ENCODE data around the gene GLI3. TPM values are rescaled to one million over a fixed set of nuclear protein-coding genes. Genes with fewer than 3 reads are reported as not detected.
A peak's percentile ranks its signal among the peaks of the same experiment; 100 is the strongest.

The GLI3 gene
- total RNA-seq, 1 donor from 2014 or later: 136 TPM

GRCh38 chr7:41964849-41965745, 271.9 kb downstream of the GLI3 start:
- H3K27ac Mint-ChIP-seq (ENCODE audit: unreplicated experiment): no peak overlapping the region
- peaks cover 6% of the 10 kb centered on the region for H3K4me1 Mint-ChIP-seq
- no peaks in the 10 kb centered on the region for H3K9me3 Mint-ChIP-seq
- TF ChIP-seq CTCF (conservative IDR thresholded peaks at IDR 0.05): no peak
- peaks cover 45% of the 10 kb centered on the region for H3K36me3 Mint-ChIP-seq (ENCODE audit: low read depth)
- DNase-seq (ENCODE audit: low read depth, low spot score): no peak
- H3K27me3 Mint-ChIP-seq (ENCODE audit: low read depth): no peaks in the 10 kb centered on the region
- H3K4me3 Mint-ChIP-seq: no peak overlapping the region

- H3K9me3 Mint-ChIP-seq: no peaks in the 10 kb centered on the region
- H3K36me3 Mint-ChIP-seq (ENCODE audit: low read depth): peaks cover 38% of the 10 kb centered on the region
- no peak overlapping the region for H3K4me3 Mint-ChIP-seq
- H3K4me1 Mint-ChIP-seq: no peaks in the 10 kb centered on the region
- H3K27ac Mint-ChIP-seq (ENCODE audit: unreplicated experiment): no peak overlapping the region
- H3K27me3 Mint-ChIP-seq (ENCODE audit: low read depth): no peaks in the 10 kb centered on the region
- DNase-seq (ENCODE audit: low read depth, low spot score): no peak
- TF ChIP-seq CTCF (conservative IDR thresholded peaks at IDR 0.05): no peak
Measured at GRCh38 chr7:41964183-41964753, 272.7 kb downstream of the GLI3 start.

GRCh38 chr7:41956705-41957104, 280.3 kb downstream of the GLI3 start:
- Mint-ChIP-seq H3K36me3 (ENCODE audit: low read depth) (peaks cover 11% of the 10 kb centered on the region), H3K27ac (ENCODE audit: unreplicated experiment) (no peak overlapping the region), H3K4me3 (peak overlapping the region; percentile 40), H3K9me3 (peaks cover 2% of the 10 kb centered on the region), H3K4me1 (peaks cover 21% of the 10 kb centered on the region), H3K27me3 (ENCODE audit: low read depth) (no peaks in the 10 kb centered on the region)
- DNase-seq (ENCODE audit: low read depth, low spot score): no peak
- no peak for TF ChIP-seq CTCF (conservative IDR thresholded peaks at IDR 0.05)

- Mint-ChIP-seq H3K4me3 (no peak overlapping the region), H3K4me1 (peaks cover 21% of the 10 kb centered on the region), H3K27ac (ENCODE audit: unreplicated experiment) (no peak overlapping the region), H3K27me3 (ENCODE audit: low read depth) (no peaks in the 10 kb centered on the region), H3K36me3 (ENCODE audit: low read depth) (peaks cover 11% of the 10 kb centered on the region), H3K9me3 (peaks cover 2% of the 10 kb centered on the region)
- DNase-seq (ENCODE audit: low read depth, low spot score): peak; percentile 16
- TF ChIP-seq CTCF (conservative IDR thresholded peaks at IDR 0.05): no peak
Measured at GRCh38 chr7:41955893-41956675, 280.9 kb downstream of the GLI3 start.

- Mint-ChIP-seq H3K36me3 (ENCODE audit: low read depth) (peaks cover 11% of the 10 kb centered on the region), H3K9me3 (peaks cover 2% of the 10 kb centered on the region), H3K27me3 (ENCODE audit: low read depth) (no peaks in the 10 kb centered on the region), H3K27ac (ENCODE audit: unreplicated experiment) (no peak overlapping the region), H3K4me3 (no peak overlapping the region), H3K4me1 (peaks cover 21% of the 10 kb centered on the region)
- DNase-seq (ENCODE audit: low read depth, low spot score): no peak
- TF ChIP-seq CTCF (conservative IDR thresholded peaks at IDR 0.05): no peak
Measured at GRCh38 chr7:41955451-41955850, 281.6 kb downstream of the GLI3 start.

All from neural crest cell (in vitro differentiated cells).